ENCODE data around the gene DMRTA2. TPM values are rescaled to one million over a fixed set of nuclear protein-coding genes. Genes with fewer than 3 reads are reported as not detected.

The DMRTA2 gene
- total RNA-seq, 1 donor from 2014 or later, result not detected

DNA sequence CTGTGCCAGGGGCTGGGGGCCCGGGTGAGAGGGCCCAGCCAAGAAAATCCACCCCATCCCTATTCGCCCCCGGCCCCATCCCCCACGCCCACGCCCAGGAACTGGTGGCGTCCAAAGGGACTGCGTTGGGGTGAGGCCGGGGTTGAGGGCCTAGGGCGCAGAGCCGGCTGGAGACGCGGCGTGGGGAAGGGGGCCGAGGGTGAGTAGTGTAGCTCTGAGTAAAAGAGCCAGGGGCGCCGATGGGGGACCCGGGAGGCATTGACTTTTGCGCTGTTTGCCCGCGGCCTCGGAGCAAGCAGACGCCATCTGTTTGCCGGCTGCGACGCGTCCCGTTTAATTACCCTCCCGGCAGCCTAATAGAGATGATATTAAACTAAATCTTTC is 3.5 kb upstream of the DMRTA2 start:
- Histone ChIP-seq H3K27me3 (peaks cover 50% of the 10 kb centered on the region), H3K27ac (no peak overlapping the region), H3K9me3 (no peaks in the 10 kb centered on the region), H3K4me3 (no peak overlapping the region), H3K36me3 (no peaks in the 10 kb centered on the region), H3K4me1 (peaks cover 13 to 30% of the 10 kb centered on the region in 2 donors)
- intact Hi-C loops (cut with DNase I), result no loop called here
- TF ChIP-seq, protein P1, sequence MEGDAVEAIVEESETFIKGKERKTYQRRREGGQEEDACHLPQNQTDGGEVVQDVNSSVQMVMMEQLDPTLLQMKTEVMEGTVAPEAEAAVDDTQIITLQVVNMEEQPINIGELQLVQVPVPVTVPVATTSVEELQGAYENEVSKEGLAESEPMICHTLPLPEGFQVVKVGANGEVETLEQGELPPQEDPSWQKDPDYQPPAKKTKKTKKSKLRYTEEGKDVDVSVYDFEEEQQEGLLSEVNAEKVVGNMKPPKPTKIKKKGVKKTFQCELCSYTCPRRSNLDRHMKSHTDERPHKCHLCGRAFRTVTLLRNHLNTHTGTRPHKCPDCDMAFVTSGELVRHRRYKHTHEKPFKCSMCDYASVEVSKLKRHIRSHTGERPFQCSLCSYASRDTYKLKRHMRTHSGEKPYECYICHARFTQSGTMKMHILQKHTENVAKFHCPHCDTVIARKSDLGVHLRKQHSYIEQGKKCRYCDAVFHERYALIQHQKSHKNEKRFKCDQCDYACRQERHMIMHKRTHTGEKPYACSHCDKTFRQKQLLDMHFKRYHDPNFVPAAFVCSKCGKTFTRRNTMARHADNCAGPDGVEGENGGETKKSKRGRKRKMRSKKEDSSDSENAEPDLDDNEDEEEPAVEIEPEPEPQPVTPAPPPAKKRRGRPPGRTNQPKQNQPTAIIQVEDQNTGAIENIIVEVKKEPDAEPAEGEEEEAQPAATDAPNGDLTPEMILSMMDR (IDR thresholded peaks at IDR 0.05), result no peak
- no peak for DNase-seq (ENCODE audit: low spot score in 2 of 2)

DNA sequence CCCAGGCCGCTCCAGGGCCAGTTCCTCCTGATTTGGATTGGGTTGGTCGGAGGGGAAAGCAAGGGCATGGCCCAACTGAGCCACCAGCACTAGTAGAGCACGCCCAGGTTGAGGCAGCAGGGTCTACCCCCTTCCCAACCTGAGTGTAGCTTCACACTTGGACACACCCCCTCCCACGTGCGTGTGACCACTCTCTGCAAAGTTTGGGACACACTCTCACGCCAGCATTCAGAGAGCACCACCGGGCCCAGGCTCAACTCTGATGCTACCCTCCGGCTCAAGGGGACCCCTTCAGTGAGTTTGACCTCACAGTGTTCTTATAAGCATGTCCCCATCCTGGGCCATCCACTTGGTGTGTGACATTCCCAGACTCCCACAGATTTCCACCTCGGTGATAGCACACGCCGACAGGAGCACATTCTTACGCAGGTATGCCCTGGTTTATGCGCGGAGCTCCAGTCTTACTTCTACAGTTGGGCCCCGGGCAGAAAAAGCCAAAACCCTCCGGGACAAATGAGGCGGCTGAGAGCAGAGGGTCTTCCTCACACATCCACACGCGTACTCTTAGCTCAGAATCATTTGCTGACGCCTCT is 3.0 kb upstream of the DMRTA2 start:
- no peak overlapping the region for H3K4me3 ChIP-seq
- no peaks in the 10 kb centered on the region for H3K36me3 ChIP-seq
- no peak overlapping the region for H3K27ac ChIP-seq
- peaks cover 13 to 30% of the 10 kb centered on the region in 2 donors for H3K4me1 ChIP-seq
- H3K27me3 ChIP-seq, result peaks cover 50% of the 10 kb centered on the region
- TF ChIP-seq, protein P1 (IDR thresholded peaks at IDR 0.05), result no peak
- no peaks in the 10 kb centered on the region for H3K9me3 ChIP-seq
- no peak for DNase-seq (ENCODE audit: low spot score in 2 of 2)
- intact Hi-C loops (cut with DNase I), result no loop called here

DNA sequence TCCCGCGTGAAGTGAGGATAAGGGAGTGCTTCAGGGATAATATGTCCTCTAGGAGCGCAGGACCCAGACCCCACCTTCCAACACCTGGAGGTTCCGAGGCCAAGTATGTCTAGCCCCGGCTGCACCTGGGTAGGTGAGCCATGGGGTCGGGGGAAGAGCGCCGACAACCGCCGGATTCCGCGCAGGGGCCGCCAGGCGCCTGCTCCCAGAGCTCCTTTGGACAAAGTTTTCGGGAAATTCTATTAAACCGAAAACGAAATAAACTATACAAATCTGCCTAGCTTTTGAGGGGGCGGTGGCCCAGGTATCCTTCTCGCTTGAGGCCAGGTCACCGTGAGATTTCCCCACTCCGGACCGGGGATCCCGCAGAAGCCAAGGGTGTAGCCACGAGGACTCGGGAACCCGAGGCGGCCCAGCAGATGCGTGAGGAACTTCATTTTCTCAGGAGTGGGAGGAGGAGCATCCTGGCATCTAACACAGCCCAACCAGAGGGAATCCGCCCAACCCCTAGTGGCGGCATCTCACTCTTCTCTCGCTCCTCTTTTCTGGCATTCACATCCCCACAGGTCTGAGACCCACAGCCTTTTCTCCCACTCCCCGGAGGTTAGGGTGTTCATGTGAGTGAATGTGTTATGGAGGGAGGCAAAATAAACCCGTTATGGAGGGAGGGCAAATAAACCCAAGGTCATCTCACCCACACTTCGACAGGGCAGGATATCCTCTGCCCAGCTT is 2.3 kb upstream of the DMRTA2 start:
- H3K27ac ChIP-seq, result no peak overlapping the region
- H3K9me3 ChIP-seq, result no peaks in the 10 kb centered on the region
- peaks cover 55% of the 10 kb centered on the region for H3K27me3 ChIP-seq
- H3K4me1 ChIP-seq, result peaks cover 13 to 30% of the 10 kb centered on the region in 2 donors
- DNase-seq (ENCODE audit: low spot score in 2 of 2), result no peak
- H3K36me3 ChIP-seq, result no peaks in the 10 kb centered on the region
- peak overlapping the region in 1 of 2 donors; percentile 6 for H3K4me3 ChIP-seq
- TF ChIP-seq, protein P1 (IDR thresholded peaks at IDR 0.05), result no peak
- intact Hi-C loops (cut with DNase I), result no loop called here

DNA sequence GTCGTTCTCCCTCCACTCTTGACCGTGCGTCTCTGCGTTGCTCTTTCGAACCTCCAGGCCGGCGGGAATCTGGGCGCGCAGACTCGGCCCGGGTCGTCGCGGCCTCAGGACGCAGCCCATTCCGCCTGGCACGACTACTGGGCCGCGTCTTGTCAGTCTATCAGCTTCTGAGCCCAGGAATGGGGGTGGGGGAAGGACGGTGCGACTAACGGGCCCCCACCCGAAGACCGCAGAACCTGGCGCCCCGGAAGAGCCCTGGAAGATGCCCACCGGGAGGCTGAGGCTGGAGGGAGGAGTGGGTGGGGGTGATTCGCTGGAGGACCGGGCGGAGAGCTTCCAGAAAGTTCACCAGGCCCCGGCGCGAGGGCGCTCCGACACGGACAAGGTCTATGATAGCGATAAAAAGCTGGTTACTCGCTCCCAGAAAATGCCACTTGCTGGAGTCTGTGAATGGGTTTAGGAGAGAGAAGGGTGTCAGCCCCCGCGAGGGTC is 1.7 kb upstream of the DMRTA2 start:
- Histone ChIP-seq H3K9me3 (no peaks in the 10 kb centered on the region), H3K4me1 (peaks cover 13 to 30% of the 10 kb centered on the region in 2 donors), H3K36me3 (no peaks in the 10 kb centered on the region), H3K27ac (no peak overlapping the region), H3K27me3 (peaks cover 53% of the 10 kb centered on the region), H3K4me3 (peak overlapping the region in 1 of 2 donors; percentile 47)
- TF ChIP-seq, protein P1 (IDR thresholded peaks at IDR 0.05), result no peak
- no peak for DNase-seq (ENCODE audit: low spot score in 2 of 2)
- intact Hi-C loops (cut with DNase I), result no loop called here

DNA sequence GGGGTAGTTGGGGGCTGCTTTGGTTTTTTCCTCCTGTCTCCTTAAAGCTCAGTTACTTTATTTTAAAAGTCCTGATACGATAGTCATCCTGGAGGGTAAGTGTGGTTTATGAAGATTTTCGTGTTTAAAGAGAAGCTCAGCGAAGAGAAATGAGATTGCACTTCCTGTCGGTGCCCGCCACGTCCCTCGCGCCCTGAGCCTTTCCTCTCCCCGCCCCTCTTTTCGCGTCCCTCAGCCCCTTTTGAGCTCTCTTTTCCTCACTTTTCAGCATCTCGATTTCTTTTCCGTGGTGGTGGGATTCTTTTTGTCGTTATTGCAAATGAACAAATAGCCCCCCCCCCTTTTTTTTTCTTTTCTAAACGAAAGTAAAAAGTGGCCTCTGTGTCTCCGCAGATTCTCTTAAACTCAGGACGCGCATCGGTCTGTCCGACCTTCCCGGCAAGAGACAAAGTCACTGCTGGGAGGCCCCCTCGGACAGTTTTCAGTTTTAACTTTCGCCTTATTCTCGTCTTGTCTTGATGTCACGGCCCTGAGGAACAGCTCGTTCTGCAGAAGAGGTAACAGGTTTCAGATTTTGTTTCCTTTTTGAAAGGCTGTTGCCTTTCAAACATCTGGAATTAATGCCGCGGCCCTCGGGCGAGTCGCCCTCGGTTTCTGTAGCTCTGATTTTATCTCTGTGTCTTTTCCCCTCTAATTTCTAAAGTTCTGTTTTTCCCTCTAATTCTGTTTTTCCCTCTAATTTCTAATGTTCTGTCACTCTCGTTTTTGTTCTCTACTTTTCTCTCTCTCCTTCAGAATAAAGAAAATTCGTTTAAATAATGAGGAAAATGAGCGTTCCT is 1.0 kb upstream of the DMRTA2 start:
- no peak for DNase-seq (ENCODE audit: low spot score in 2 of 2)
- H3K27me3 ChIP-seq, result peaks cover 60% of the 10 kb centered on the region
- peaks cover 13 to 30% of the 10 kb centered on the region in 2 donors for H3K4me1 ChIP-seq
- H3K9me3 ChIP-seq, result no peaks in the 10 kb centered on the region
- intact Hi-C loops (cut with DNase I), result no loop called here
- H3K4me3 ChIP-seq, result peak overlapping the region; percentile 39 to 47
- TF ChIP-seq, protein P1 (IDR thresholded peaks at IDR 0.05), result no peak
- no peaks in the 10 kb centered on the region for H3K36me3 ChIP-seq
- H3K27ac ChIP-seq, result no peak overlapping the region
